Neural crest cell (in vitro differentiated cells): ENCODE measurements around the gene ATG5. TPM values are rescaled to one million over a fixed set of nuclear protein-coding genes. Genes with fewer than 3 reads are reported as not detected.

ENCODE experiments used
- DNase-seq: peaks from one replicate; pipeline ENCODE4 v3.0.0; 2021; ENCODE audit warnings: low read depth, mixed read lengths, low spot score
- H3K27ac Mint-ChIP-seq: one replicate; pipeline ENCODE4 v1.8.0; 2021; ENCODE audit warnings: mild to moderate bottlenecking, mixed read lengths; ENCODE audit not compliant: unreplicated experiment
- H3K27me3 Mint-ChIP-seq: 2 replicates; pipeline ENCODE4 v1.8.0; 2021; ENCODE audit warnings: low read depth, mild to moderate bottlenecking, mixed read lengths
- H3K36me3 Mint-ChIP-seq: 2 replicates; pipeline ENCODE4 v1.8.0; 2021; ENCODE audit warnings: low read depth, mild to moderate bottlenecking, mixed read lengths
- H3K4me1 Mint-ChIP-seq: 2 replicates; pipeline ENCODE4 v1.8.0; 2021; ENCODE audit warnings: mixed read lengths
- H3K4me3 Mint-ChIP-seq: one replicate; pipeline ENCODE4 v1.8.0; 2021; ENCODE audit warnings: mild to moderate bottlenecking, mixed read lengths
- H3K9me3 Mint-ChIP-seq: 2 replicates; pipeline ENCODE4 v1.8.0; 2021; ENCODE audit warnings: mixed read lengths
- CTCF ChIP-seq: fragments of 200-600 bp; sonication (generic); conservative IDR thresholded peaks from 2 replicates; pipeline ENCODE4 v1.5.0; 2021; ENCODE audit warnings: antibody characterized with exemption, mild to moderate bottlenecking
- total RNA-seq: library from RNA; stranded (reverse); gene quantifications from 2 replicates; pipeline ENCODE4 v1.2.1, GENCODE V29; 2021

ATG5 gene
- total RNA-seq, 1 donor from 2014 or later = 22.5 TPM

- H3K4me3 Mint-ChIP-seq = no peak overlapping the region
- no peak overlapping the region for H3K27ac Mint-ChIP-seq
- no peaks in the 10 kb centered on the region for H3K36me3 Mint-ChIP-seq
- peaks cover 7% of the 10 kb centered on the region for H3K4me1 Mint-ChIP-seq
- TF ChIP-seq CTCF = no peak
- peaks cover 3% of the 10 kb centered on the region for H3K9me3 Mint-ChIP-seq
- peaks cover 4% of the 10 kb centered on the region for H3K27me3 Mint-ChIP-seq
- DNase-seq = no peak
Observed at GRCh38 chr6:106149472-106150069, 176.0 kb downstream of the ATG5 start.

- DNase-seq = no peak
- Mint-ChIP-seq H3K36me3 (no peaks in the 10 kb centered on the region), H3K4me1 (peaks cover 9% of the 10 kb centered on the region), H3K27ac (no peak overlapping the region), H3K4me3 (no peak overlapping the region), H3K9me3 (peaks cover 3% of the 10 kb centered on the region), H3K27me3 (peaks cover 4% of the 10 kb centered on the region)
- TF ChIP-seq CTCF = no peak
Observed at GRCh38 chr6:106147476-106147875, 178.1 kb downstream of the ATG5 start.

DNA sequence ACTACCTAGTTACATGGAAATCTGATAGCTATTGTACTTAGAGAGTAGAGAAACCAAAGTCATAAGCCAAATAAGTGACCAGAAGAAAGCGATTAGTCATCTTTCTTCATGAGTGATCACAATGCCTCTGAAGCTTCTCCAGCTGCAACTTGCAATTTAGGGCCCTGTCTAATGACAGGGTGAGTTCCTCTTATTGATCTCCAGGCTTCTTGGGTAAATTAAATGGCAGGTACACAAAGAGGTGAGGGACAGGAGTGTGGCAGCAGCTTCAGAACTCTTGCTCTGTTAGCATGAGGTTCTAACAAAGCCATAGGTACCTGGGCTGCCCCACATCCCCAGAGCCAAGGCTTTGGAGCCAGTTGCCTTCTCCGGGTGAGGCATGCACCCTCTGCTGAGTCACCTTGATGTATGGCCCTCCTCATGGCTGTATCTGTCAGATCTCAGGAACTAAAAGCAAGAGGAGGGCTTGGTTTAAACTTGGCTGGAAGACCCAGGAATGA is 178.7 kb downstream of the ATG5 start:
- Mint-ChIP-seq H3K27me3 (peaks cover 4% of the 10 kb centered on the region), H3K4me1 (peaks cover 14% of the 10 kb centered on the region), H3K9me3 (no peaks in the 10 kb centered on the region), H3K36me3 (no peaks in the 10 kb centered on the region), H3K27ac (no peak overlapping the region), H3K4me3 (no peak overlapping the region)
- DNase-seq = no peak
- TF ChIP-seq CTCF = no peak

DNA sequence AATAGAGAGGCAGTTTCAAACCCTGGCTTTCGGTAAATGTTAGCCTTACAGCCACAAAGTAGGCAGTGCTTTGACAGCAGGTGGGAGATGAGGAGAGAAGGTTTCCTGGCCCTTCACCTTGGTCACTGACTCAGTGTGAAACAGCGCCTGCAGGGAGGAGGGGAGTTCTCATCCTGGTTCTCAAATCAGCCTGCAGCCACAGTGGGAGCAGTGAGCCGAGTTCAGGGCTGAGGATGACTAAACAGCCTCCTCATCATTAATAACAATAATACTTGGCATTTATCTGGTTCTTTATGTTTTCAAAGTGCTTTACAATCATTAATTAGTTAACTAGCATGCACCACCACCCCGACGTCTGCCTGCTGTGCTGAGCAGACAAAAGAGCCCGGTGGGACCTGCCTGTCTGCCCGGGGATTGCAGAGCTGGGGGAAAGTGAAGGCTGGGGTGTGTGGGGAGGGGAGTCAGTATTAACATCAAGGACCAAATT is 179.8 kb downstream of the ATG5 start:
- Mint-ChIP-seq H3K36me3 (no peaks in the 10 kb centered on the region), H3K27me3 (peaks cover 4% of the 10 kb centered on the region), H3K4me1 (peaks cover 19% of the 10 kb centered on the region), H3K9me3 (no peaks in the 10 kb centered on the region), H3K4me3 (no peak overlapping the region), H3K27ac (peak overlapping the region; percentile 81)
- DNase-seq = no peak
- TF ChIP-seq CTCF = no peak

DNA sequence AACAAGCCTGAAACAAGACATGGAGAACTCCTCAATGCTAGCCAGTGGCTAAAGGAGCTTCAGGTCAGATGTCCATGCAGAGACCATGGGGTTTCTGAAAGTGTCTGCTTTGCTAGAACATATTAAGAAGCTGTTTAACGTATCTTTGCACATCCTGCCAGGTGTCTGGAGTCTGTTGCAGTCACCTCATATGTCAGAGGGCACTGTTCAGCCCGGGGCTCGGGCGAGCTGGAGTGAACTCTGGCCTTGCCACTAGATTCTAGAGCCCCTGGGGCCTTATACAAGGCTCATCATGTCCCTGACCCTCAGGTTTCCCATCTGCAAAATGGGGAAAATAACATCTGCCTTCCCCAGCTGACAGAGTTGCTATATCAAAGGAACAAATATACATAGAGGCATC is 180.4 kb downstream of the ATG5 start:
- TF ChIP-seq CTCF = no peak
- Mint-ChIP-seq H3K36me3 (no peaks in the 10 kb centered on the region), H3K4me3 (no peak overlapping the region), H3K9me3 (no peaks in the 10 kb centered on the region), H3K4me1 (peaks cover 19% of the 10 kb centered on the region), H3K27me3 (peaks cover 4% of the 10 kb centered on the region), H3K27ac (no peak overlapping the region)
- DNase-seq = no peak
